Kidney capillary endothelial cell (primary cell): ENCODE results near the gene INO80C.

Experiments used
- DNase-seq: peaks from one replicate; pipeline ENCODE4 v3.0.0-alpha.2; 2018; ENCODE audit warnings: low spot score

Gene INO80C, protein sequence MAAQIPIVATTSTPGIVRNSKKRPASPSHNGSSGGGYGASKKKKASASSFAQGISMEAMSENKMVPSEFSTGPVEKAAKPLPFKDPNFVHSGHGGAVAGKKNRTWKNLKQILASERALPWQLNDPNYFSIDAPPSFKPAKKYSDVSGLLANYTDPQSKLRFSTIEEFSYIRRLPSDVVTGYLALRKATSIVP

DNA sequence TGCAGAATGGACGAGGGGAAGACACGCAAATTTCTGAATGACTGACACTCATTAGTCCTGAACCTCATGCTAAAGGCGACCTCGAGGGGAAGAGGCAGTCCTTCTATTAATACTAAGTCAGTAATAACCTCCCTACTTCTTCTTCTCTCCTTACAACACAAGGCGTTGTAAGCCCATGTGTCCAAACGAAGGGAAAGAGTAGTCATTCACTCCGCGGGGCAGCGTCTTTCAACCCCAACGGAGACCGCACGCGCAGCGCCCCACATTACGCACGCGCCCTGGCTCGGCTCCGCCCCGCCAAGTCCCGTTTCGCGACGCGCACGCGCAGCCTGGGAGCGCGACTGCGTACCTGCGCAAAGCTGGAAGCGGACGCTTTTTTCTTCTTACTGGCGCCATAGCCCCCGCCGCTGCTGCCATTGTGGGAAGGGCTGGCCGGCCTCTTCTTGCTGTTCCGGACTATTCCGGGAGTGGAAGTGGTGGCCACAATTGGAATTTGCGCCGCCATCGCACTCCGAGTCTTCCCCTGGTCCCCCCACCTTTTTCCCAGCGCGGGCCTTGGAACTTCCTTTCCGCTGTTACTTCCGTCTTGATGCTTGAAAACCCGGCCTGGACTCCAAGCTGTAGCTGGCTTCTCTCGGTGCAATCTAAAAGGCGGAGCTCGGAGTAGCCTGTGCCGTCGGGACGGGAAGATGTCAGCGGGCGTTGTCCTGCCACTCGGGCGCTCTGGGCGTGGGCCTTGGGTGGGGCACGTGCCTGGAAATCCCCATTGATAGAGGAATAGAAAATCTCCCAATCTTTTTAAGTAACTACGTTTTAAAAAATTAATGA, at the start of gene INO80C:
INO80C (minus strand) TSS at position 591 of the 828 bp plus-strand sequence; CDS start at position 505, 86 bp downstream.
- DNase-seq: peak; percentile 93

DNA sequence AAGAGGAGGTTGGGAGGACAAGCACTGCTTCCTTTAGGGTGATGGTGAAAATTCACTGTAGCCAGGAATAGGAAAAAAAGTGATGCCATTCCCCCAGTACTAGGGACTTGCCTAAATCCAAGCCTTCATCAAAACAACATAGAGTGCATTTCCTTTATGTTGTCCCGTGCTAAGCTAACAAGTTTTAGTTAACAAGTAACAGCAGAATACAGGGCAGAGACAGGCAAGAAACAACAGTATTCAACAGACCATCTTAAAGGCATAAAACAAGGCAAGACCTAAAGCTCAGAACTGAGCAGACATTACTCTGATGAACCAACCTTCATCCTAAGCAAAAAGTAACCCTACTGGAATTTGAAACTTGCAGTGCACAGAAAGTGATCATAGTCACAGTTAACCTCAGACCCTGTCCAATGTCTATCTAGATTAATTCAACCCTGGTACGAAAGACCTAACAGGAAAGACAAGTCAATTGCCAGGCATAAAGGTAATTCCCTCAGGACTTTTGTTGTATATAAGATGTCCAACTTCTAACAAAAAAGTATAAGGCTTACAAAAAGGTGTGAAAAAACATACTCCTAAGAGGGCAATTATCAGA, 49.3 kb upstream of the INO80C start:
- DNase-seq: no peak

DNA sequence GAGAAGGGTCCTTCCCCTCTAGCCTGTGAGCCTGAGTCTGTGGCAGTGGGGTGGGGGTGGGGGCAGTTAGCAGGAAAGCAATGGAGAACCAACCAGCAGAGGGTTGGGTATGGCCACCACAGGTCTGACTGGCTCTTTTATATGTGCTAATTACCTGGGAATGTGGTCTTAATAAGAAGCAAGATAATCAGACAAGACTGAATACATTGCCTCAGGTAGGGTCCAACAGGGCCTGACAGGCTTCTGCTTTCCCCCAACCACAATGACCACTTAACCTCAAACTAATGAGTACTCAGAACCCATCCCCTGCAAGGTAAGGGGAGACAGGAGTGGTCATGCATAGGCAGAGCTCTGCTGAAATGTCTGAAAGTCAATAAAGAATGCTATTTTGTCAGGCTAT, 44.6 kb upstream of the INO80C start:
- DNase-seq: no peak

DNA sequence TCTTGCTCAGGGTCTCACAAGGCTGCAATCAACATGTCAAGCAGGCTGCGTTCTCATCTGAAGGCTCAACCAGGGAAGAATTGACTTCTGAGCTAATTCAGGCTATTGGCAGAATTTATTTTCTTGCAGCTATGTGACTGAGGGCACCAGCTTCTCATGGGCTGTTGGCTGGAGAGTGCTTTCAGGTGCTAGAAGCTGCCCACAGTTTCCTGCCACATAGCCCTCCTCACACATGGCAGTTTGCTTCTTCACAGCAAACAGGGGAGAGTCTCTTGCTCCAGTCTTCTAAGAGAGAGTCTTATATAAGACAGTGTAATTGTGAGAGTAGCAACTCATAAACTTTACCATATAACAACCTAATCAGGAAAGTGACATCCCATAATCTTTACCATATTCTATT, 37.5 kb upstream of the INO80C start:
- DNase-seq: no peak

DNA sequence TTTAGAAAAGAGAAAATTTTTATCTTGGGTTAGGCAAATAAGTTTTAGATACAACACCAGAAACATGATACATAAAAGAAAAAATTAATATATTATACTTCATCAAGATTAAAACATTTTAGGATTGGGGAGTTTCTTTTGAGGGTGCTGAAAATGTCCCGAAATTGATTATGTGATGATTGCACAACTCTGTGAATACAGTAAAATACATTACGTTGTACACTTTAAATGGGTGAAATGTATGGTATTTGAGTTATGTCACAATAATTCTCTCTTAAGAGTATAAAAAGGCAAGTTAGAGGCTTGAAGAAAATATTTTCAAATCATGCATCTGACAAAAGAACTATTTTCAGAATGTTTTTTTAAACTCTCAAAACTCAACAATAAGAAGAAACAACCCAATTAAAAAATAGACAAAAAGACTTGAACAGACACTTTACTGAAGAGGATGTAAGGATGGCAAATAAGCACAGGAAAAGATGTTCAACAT, 36.2 kb upstream of the INO80C start:
- no peak for DNase-seq

DNA sequence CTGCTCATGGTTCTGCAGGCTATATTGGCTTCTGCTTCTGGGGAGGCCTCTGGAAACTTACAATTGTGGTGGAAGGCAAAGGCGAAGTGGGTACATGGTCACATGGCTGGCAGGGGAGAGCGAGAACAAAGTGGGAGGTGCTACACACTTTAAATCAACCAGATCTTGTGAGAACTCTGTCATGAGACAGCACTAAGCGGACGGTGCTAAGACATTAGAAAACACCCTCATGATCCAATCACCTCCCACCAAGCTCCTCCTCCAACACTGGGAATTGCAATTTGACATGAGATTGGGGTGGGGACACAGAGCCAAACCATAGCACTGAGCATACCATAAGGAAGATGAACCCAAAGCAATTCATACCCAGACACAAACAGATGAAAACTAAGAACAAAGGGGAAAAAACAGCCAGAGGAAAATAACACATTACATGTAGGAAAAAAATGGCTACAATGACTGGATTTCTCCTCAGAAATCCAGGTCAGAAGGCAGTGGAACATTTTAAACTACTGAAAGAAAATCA, 31.1 kb upstream of the INO80C start:
- no peak for DNase-seq

DNA sequence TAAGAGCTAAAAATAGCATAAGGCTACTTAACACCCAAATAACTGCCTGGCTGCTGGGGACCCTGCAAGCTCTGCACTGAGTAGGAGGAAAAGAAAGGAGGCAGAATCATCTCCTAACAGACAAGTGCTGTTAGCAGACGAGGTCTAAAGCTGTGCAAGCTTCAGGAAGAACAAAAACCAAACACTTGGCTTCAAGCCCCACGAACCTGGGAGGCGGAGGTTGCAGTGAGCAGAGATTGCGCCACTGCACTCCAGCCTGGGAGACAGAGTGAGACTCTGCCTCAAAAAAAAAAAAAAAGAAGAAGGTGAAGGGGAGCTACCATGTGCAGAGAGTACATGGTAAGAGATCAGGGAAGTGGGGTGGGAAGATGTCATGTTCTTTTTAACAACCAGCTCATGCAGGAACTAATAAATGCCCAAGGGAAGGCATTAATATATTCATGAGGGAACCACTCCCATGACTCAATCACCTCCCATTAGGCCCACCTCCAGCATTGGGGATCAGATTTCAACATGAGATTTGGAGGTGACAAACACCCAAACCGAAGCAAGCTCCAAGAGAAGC, 28.8 kb upstream of the INO80C start:
- no peak for DNase-seq

DNA sequence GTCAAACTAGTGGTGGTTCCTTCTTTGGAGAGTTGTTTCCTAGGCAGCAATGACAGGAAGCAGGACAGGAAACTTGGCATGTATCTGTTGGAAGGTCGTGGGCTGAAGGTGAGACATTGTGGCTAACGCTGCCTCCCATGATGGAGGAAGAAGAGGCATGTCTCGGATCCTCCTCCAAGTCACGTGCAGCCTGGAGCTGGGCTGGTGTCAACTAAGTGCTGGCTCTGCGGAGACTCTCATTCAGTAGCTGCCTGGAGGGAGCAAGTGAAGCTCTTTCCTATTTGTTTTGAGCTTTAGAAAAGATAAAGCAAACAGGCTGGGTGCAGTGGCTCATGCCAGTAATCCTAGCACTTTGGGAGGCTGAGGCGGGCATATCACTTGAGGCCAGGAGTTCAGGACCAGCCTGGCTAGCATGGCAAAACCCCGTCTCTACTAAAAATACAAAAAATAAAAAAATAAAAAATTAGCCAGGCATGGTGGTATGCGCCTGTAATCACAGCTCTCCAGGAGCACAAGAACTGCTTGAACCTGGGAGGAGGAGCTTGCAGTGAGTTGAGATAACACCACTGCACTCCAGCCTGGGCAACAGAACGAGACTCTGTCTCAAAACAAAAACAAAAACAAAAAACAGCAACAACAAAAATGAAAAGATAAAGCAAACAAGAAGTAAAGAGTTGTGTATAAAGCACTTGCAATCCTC, 28.2 kb upstream of the INO80C start:
- DNase-seq: peak; percentile 18

DNA sequence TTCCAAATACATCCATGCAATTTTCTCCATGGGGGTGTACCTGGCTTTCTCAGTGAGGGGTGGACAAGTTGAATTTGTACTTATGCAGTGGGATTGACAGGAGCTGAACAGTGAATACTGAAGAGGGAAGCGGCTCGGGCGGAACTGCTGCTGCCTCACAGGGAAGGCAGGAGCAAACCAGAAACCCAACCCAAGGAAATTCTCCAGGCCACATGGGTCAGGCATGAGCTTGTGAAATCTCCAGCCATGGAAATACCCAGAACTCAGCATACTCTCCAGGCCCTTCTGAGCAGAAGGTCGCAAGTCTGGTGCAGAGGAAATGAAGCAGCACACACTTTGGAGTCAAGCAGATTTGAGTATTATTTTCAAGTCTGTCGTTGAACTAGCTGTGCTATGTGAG, 26.5 kb upstream of the INO80C start:
- no peak for DNase-seq

DNA sequence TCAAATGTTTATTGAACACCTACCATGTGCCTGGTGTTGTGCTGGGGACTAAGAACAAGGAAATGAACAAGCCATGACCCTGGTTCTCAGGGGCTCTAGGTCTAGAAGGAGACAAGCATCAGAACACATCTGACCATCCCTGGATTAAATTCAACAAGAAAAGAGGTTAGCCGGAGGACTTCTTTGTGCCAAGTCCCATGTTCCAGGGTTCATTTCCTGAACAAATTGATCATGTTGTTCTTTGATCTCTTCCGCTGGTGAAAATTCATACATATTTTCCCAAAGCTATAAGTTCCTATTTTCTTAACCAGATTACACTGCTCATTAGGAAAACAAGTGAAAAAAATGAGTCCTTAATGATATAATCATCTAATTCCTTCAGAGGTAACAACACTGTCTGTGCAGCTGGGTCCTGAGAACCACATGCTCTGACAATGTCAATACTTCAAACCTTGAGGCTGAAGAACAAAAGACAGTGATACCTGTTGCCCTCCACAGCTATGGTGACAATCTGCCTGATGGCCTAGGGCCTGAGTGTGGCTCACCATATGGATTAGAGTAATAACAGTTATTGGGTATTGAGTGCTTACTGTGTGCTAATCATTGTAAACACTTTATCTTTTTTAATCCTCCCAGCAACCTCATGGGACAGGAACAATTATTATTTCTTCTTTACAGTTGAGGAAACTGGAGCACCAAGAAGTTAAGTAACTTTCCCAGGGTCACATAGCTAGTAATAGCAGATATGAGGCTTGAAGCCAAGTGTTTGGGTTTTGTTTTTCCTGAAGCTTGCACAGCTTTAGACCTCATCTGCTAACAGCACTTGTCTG, 24.6 kb upstream of the INO80C start:
- DNase-seq: no peak

DNA sequence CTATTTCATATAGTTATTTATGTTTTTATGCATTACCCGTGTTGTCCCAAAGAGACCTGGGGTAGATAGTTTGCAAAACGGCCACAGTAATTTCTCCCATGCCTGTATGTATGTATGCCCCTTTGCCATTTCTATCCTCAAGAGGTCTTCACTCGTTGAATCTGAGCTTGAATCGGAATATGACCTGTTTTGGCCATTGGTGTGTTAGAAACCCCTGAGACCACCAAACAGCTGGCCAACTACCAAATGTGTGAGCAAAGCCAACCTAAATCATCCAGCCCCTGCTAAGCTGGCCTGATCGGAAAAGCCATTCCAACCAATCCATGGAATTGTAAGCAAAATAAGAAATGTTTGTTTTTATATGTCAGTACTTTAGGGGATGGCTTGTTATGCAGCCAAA, 23.4 kb upstream of the INO80C start:
- DNase-seq: no peak

DNA sequence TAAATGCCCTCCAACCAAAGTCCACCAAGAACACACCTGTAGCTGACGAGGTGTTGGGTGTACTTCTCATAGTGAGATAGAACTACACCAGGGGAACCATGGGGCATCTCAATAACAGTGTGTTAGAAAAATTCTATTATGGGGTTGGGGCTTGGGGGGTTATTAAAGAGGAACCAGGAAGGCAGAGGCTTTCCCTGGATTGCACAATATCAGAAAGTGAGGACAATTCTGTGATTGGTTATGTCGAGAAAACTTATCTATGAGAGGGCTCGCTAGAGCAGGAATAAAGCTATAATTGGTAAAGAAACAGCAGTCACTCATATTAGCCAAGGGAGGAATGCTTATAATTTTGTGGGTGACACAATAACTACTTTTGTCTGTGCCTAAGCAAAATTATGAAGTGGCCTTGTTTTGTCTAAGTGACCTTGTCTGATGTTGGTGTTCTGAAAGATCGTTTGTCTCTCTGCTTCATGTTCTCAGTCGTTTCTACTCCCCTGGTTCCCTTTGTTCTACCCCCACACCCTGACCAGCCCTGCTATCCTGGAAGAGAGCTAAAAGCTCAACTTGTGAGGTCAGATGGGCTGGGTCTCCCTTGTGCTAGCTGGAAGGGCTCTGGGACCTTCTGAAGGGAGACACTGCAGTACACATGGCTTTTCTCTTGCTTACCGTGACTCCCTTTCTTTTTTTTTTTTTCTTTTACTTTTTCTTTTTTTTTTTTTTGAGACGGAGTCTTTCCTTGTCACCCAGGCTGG, 21.6 kb upstream of the INO80C start:
- no peak for DNase-seq

DNA sequence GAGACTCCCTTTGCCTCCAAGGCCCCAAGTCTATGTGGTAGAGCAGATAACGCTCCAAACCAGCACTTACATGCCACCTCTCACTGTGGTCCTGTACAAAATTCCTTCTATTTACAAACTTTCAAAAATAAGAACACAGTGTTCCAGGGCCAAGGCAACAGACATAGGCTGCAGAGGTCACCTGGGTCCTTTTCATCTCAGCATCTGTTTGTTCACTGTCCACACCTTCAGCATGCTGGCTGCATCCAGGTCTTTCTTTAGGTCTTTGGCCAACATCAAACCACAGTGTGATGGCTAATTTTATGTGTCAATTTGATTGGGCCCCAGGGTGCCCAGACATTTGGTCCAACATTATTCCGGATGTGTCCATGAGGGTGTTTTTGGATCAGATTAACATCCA, 20.0 kb upstream of the INO80C start:
- DNase-seq: no peak

DNA sequence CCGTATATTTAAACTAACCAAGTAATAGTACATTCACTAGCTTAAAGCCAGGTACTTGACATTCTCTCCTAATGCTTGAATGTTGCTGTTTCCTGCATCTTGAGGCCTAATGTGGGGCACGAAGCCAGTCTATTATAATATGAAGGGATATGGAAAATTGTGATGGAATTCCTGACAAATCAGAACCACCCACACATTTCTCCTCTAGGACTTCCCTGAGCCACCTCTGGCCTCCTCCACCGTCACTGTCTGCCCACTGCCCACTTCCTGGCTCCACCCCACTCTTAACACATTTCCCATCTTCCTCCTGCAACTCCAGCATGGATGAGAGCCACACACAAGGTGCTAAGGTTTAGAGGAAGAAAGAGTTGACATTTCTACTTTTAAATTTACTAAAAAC, 19.0 kb upstream of the INO80C start:
- DNase-seq: no peak

DNA sequence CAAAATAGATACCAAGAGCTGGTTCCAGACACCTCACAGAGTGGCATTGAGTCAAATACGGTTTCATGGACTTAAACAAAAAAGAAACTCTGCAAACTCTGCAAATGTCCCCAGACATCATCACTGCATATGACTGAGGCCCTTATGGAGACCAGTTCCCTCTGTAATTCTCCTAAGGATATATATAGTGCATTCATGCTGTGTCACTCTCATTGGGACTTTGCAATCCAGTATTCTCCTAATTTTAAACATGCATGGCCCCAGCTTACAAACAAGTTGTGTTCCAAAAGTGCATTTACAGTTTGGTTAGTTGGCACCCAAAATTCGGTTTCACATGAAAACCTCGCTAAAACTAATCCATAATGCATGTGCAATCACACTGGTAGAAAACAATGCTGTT, 18.6 kb upstream of the INO80C start:
- DNase-seq: no peak

DNA sequence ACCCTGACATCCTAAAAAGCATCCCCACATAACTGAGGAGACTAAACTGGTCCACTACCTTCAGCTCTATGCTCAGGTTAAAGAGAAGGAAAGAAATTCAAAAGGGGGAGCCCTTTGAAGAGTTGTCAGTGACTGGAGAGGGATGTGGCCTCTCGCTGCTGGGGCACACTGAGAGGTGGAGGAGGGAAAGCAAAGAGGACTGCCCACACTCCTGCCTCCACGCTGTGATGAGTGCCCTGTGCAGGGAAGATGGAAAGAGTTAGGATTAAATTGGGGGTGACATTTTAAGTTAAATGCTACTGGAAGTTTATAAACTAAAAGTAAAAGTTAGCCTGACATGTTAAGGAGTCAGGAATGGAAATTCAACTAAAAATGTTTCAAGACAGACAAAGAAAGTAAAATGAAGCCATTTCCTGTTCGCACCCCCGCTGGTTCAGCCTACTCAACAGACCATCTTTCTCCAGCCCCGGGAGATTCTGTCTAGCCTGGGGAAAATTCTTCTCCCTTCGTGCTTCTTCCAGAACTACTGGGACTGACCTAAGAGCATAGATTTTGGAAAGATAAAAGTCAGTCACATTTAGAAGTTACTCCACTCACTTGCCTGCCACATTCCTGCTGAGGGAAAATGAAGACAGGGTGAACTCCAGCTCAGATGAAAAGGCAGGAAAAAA, 17.8 kb upstream of the INO80C start:
- no peak for DNase-seq

DNA sequence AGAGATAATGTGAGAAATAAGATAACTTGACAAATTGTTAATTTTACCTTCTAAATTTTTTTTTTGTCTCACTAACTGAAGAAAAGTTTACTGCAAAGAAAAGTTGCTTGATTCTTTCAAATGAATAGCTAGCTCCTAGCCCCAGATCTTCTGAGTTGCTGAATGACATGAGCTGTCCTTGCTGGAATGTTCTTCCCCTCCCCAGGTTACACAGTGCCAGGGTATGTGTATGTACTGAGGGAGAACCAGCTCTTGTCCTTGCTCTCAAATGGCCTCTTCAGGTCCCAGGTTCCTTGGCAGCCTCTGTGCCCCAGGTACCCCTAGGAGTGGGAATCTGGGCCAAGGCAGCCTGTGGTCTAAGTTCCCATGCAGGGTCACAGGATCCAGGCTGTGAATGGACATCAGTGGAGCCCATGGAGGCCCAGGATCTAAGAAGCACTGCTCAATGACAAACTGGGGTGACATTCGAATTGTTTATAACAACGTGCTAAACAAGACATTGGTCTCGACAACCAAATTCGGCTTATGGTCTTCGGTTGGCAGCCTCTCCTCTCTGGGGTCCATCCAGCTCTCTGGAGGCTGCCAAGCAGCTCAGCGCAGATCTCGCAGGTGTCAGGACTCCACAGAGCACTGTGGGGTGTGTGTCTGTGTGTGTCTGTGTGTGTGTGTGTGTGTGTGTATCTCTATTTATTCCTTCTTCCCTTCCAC, 17.1 kb upstream of the INO80C start:
- DNase-seq: no peak

DNA sequence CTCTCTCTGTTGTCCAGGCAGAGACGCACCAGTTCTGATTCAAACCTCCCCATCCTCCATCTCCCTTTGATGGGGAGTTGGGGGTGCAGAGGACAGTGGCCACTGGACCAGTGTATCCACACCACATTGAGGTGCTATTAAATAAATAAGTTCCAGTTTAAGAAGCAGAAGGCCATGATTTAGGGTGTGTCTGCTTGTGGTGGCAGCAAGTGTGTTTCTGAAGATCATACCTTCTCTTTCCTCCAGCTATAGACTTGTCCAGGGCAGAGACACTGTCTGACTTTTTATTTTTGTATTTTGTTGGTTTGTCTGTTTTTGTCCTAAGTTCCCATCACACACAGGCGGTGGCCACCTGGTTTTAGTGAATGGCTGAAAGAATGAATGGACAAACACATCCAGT, 16.5 kb upstream of the INO80C start:
- DNase-seq: no peak
